Measurements from ENCODE around the gene KRT83.
A peak's percentile ranks its signal among the peaks of the same experiment; 100 is the strongest.
"Not testable (repeated sequence)": the region's sequence is repeated elsewhere in the genome, so short reads cannot be mapped to it uniquely, and the experiment has no call there.

Gene KRT83

DNA sequence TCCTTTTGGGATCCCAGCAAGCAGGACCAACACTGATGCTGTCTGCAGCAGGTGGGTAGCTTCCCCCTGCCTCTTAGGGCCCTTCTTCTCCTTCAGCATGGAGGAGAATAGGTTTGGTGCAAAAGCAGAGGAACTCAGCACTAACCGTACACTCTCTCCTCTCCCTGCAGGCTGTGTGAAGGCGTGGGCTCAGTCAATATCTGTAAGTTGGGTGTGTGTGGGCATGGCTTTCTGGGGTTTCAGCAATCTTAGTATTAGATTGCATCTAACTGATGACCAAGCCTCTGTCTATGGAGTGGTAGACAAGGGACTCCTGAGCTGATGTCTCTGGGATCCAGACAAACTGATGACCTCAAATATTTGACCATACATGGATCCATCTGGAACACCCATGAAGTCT is 31.8 kb upstream of the KRT83 start:
- no peak for DNase-seq

DNA sequence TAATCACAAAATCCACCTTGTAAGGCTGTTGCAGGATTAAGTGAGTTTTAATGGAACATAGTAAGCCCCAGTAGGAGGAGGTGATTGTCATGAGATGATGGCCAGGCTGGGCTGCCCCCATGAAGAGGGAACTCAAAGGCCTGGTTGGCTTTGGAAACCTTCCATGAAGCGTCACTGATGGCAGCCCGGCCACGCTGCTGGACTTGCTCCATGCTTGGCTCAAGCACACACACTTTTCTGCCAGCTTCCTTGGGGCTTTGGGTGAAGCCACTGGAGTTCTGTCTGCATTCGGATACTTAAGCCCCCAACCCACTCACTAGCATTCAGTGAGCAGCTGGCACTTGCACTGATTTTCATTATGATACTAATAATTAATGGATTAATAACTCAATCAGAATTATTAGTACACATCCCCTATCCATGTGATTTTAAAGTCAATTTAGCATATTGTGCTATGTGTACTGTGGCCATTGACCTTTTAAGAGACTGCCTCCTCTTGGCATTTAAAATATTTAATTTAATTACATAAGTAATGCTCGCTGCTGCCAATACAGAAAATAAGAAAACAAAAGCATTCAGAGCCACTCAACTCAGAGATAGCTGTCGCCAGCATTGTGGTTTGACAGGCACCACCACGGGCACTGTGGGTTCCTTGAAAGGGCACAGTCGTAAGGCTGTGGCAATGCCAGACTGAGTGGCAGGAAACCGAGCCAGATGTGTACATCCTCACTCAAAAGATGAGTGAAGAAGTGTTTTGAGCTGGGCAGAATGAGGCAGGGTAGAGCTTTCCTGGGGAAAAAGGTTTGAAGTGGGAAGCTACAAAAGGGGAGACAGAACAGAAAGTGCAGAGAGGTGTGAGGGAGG is 30.2 kb upstream of the KRT83 start:
- no peak for DNase-seq

DNA sequence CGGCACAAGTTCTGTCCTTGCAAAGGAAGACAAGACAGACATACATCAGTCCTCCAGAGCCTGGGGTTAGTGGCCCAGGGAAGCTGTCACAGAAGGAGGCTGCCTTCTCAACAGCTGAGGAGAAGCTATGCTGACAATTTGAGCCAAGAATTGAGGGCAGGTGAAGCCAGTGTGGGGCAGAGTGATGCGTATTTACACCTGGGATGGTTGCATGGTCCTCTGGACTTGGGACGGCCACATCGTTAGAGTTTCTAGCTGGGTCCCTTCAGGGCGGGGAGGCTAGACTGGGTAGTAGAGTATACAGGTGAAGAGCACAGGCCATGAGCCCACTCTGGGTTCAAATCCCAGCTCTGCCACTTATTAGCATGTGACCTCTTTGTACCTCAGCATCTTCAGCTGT is 29.6 kb upstream of the KRT83 start:
- DNase-seq = no peak

DNA sequence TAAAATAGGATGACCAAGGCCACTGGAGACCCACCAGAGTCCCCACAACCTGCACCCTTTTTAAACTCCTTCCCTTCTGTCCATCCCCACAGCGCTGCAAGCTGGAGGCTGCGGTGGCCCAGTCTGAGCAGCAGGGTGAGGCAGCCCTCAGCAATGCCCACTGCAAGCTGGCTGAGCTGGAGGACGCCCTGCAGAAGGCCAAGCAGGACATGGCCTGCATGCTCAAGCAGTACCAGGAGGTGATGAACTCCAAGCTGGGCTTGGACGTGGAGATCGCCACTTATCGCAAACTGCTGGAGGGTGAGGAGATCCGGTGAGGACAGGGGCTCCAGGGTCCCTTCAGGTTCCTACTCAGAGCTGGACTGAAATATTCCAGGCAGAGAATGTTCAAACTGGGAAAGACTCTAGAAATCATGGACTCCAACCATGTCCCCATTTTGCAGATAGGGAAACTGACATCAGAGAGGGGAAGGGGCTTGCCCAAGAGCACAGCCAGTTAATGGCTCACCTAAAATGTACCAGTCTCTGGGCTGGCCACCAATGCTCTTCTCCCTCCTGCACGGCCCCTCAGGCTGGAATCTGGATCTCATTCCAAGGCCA is 28.9 kb upstream of the KRT83 start:
- no peak for DNase-seq

GRCh38 chr12:52349196-52349595 is 28.0 kb upstream of the KRT83 start:
- no peak for DNase-seq

DNA sequence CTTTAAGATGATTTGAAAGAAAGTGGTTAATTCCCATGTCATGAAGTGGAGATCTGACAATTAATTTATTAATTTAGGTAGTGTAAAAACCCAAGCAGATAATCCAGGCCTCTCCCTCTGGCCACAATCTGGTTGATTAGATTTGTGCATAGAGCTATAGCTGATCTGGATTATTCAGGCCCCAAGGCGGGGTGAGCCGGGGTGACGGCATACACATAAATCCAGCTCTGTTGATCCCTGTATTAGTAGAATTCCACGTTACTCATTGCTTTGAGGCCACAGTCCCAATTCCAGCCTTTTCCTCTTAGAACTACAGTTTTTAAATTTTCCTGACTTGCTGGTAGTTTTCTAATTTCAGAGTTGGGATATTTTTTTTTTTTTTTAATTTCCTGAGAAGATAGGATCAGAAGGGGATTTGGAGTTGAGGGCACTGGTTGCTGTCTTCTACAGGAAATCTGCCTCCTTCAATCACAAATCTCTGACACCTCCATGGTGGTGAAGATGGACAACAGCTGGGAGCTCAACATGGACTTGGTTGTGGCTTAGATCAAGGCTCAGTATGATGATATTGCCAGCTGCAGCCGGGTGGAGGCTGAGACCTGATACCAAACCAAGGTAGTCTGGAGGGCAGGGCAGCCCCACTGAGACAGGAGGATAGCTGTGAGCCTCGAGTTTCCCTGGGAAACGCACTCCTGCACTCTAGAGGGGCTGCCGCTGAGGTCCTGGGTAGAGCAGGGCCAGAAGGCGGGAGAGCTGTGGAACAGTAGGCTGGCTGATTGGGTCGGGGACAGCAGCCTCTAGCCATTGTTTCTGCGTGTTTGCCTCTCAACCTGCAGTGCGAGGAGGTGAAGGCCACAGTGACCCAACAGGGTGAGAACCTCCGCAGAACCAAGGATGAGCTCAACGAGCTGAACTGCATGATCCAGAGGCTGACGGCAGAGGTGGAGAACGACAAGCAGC is 26.6 kb upstream of the KRT83 start:
- peak; percentile 33 for DNase-seq

DNA sequence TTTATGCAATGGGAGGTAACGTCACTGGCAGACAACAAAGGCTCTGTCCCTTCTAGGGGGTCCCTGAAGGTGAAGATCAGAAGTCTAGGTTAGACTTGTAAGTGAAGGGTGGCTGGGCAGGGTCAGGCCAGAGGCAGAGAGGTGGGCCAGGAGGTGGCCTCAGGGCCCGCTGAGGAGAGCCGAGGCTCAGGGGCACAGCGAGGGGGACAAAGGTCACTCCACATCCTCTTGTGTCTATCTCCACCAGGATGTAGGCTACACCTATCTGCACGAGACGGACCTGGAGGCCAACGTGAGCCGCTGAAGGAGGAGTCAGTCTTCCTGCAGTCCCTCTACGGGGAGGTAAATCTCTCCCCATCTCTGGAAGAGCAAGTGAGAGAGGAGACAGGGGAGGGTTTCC is 25.8 kb upstream of the KRT83 start:
- DNase-seq = no peak

DNA sequence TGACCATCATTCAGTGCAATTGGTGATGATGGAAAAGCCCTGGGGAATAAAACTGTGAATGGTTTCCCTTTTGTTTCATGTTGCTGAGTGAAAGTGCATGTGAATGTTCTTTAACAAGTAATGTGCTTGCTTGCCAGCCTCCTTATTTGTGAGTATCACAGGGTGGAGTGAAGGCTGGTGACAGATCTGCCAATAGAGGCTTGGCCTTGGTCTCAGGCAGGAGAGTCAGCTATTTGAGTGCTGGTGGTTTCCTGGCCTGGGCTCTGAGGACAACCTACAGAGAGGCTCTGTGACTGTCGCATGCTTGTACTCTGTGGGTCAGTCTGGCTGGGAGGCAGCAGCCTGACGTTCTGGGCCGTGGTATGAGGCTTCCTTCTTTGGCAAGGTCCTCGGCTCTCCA is 25.4 kb upstream of the KRT83 start:
- no peak for DNase-seq

- not testable (repeated sequence) for DNase-seq
Measured at GRCh38 chr12:52345041-52345440, 23.8 kb upstream of the KRT83 start.

- no peak for DNase-seq
Measured at GRCh38 chr12:52344111-52344510, 22.9 kb upstream of the KRT83 start.

- DNase-seq = no peak
Measured at GRCh38 chr12:52343550-52343949, 22.4 kb upstream of the KRT83 start.

DNA sequence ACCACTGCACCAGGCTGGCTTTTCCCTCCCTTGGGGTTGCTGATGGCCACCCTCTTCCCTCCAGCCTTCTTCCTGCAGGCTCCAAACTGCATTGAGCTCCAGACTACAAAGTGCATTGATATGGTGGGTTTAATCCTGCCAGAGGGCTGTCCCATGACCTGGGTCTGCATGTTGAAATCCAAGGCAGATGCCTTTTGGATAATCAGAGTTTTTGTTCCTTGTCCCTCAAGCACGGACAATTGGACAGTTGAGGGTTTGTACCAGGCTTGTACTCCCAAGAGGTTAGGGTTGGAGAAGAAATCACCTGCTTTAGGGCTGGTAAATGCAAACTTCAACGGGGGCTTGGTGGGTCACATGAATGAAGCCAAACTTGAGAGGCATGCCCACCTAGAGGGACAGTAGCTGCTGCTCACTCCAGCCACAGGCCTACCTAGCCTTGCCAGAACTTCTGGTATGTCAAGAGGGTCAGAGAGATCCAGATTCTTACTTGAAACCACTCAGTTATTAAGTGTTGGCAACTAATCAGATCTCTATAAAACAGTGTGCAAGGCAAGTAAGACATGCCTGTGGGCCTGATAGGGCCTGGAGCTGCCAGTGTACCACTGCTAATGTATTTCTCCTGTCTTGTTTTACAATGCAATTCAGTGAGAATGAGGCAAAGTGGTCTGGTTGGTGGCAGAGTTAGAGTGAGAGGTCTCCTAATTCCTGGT is 21.7 kb upstream of the KRT83 start:
- no peak for DNase-seq

DNA sequence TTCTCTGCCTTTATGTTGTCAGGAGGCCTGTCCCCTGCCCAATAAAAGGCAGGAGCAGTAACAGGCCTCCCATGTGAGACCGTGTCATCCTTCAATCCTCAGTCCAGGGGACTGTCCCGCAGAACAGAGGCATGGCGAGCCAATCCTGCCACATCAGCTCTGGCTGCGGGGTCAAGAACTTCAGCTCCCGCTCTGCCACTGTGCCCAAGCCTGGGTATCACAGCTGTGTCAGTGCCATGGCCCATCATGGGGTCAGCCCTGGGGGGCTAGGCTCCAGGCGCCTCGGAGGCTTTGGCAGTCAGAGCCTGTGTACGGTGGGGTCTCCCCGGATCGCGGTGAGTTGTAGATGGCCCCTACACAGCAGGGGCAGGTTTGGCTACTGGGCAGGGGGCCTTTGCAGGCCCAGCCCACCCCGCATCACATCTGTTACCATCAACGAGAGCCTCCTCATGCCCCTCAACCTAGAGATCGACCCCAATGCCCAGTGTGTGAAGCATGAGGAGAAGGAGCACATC is 19.9 kb upstream of the KRT83 start:
- no peak for DNase-seq

DNA sequence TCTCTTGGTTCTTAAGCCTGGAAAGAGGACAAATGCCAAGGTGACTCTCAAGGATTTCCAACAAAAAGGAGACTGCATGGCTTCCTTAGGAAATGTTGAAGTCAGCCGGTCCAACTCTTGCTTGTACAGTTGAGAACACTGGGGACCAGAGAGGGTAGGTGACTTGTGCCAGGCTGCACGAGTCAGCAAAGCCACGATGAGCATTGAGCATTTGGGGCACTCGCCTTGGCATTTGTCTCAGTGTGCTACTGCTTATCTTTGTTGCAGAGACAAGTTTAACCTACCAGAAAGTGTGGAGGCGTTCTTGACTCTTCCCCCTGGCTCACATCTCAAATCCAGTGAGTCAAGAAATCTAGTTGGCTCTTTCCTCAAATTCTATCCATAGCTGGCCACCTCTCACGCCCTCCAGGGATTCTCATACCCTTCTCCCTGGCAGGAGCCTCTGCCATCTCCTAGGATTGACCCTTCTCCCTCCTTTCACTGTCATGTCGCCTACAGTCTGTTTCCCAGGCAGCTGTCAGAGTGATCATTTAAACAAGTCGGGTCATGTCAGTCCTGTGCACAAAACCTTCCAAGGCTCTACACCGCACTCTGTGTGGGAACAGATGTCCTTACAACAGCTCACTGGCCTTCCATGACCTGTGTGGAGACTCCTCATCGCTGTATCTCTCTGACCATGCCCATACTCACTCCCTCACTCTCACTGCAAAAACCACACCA is 17.2 kb upstream of the KRT83 start:
- no peak for DNase-seq

GRCh38 chr12:52337054-52337453 is 15.9 kb upstream of the KRT83 start:
- no peak for DNase-seq

GRCh38 chr12:52336641-52337040 is 15.4 kb upstream of the KRT83 start:
- no peak for DNase-seq

DNA sequence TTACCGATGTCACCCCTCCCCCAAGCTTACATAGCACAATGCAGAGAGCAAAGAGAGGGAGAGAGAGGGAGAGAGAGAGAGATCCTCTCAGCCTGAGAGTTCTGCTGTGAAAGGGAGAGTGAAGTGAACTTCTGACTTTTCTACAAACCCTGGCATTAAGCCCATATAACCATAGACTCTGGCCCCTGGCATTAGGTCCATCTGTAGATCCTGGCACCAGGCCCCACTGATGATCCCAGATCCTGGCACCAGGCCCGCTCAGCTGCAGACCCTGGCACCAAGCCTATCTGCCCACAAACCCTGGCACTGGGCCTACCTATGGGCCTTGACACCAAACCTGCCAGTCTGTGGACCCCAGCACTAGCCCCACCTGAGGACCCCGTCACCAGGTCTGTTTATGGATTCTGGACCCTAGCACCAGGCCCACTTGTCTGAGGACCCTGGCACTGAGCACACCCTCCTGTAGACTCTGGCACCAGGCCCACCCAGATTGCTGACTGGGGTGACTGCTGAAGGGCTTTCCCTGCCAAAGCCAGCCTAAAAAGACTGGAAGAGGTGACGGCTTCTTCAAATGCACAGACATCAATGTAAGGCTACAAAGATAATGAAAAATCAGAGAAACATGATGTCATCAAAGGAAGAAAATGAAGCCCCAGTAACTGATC is 14.5 kb upstream of the KRT83 start:
- DNase-seq = no peak

DNA sequence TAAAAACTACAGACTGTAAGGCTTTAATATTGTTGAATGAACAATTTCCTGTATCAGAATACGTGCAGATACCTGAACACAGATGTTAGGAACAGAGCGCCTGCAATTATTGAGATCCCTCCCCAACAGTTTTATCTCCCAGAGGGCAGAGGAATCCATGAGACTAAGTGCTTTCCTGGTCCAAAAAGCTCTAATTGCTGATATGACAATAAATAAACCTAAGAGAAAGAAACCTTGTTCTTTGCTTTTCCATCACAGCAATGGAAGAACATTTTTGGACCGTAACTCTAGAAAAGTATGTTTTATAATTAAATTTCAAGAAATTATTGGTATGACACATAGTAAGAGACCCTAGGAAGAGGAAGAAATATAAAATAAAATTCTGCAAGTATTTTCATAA is 13.0 kb upstream of the KRT83 start:
- DNase-seq = no peak

- DNase-seq = no peak
Measured at GRCh38 chr12:52333321-52333720, 12.1 kb upstream of the KRT83 start.

- no peak for DNase-seq
Measured at GRCh38 chr12:52332381-52332780, 11.2 kb upstream of the KRT83 start.

DNA sequence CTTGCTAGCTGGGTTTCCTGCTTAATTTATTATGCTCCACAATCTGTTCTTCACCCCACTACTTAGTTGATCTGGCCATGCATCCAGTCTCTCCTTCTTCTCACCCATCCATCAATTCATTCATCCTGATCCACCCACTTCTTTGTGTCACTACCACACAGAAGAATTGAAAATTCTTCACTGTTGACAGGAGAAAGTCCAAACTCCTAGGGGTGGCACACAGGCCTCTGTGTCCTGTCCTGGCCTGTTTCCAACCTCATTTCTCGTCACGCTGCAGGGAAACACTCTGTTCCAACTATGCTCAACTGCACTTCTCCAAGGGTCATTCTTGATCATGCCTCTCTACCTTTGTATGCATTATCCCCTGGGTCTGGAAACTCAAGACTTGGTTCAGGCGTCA is 10.6 kb upstream of the KRT83 start:
- no peak for DNase-seq
